Tibial nerve (tissue), 4 donors: ENCODE data around the gene CCDC38. TPM values are rescaled to one million over a fixed set of nuclear protein-coding genes. Genes with fewer than 3 reads are reported as not detected.
"Not testable (repeated sequence)": the region's sequence is repeated elsewhere in the genome, so short reads cannot be mapped to it uniquely, and the experiment has no call there.

ENCODE experiments used
- DNase-seq, 2 donors: peaks; one replicate each; pipeline ENCODE4 v3.0.0-alpha.2; 2019; ENCODE audit warnings: low spot score in 2 of 2
- H3K27ac ChIP-seq, 4 donors: fragments of 200-600 bp; sonication (generic) in 3 of 4; one replicate each; pipeline ENCODE4 v1.5.1; 2017 to 2019; ENCODE audit warnings: mild to moderate bottlenecking in 1 of 4
- H3K27me3 ChIP-seq, 2 donors: fragments of 200-600 bp; sonication (generic) in 1 of 2; one replicate each; pipeline versions ENCODE4 v1.5.1 to v1.6.0; 2017 to 2019
- H3K36me3 ChIP-seq, 3 donors: fragments of 200-600 bp; sonication (generic); one replicate each; pipeline ENCODE4 v1.5.1; 2018 to 2019
- H3K4me1 ChIP-seq, 4 donors: fragments of 200-600 bp; sonication (generic) in 3 of 4; one replicate each; pipeline ENCODE4 v1.5.1; 2017 to 2019
- H3K4me3 ChIP-seq, 4 donors: fragments of 200-600 bp; sonication (generic) in 3 of 4; one replicate each; pipeline ENCODE4 v1.5.1; 2017 to 2019; ENCODE audit warnings: mild to moderate bottlenecking in 1 of 4, moderate library complexity in 1 of 4
- H3K9me3 ChIP-seq, 4 donors: fragments of 200-600 bp; sonication (generic) in 3 of 4; one replicate each; pipeline ENCODE4 v1.5.1; 2017 to 2019
- EP300 ChIP-seq, 2 donors: sonication (generic); formaldehyde crosslinking; IDR thresholded peaks; one replicate each; pipeline ENCODE4 v1.6.1; 2017; ENCODE audit warnings: antibody characterized with exemption in 2 of 2, mild to moderate bottlenecking in 1 of 2
- POLR2A ChIP-seq, 2 donors: fragments of 450-650 bp; IDR thresholded peaks; one replicate each; pipeline ENCODE4 v1.6.1; 2017; ENCODE audit warnings: antibody characterized with exemption in 2 of 2, mild to moderate bottlenecking in 2 of 2, moderate library complexity in 2 of 2
- WGBS, 2 donors: methylation state at CpG; one replicate each; pipeline ENCODE4 v1.1.5; 2018; 5-methylcytosine and 5-hydroxymethylcytosine counted together
- total RNA-seq, 4 donors: library from RNA; depleted of rRNA; stranded (reverse); fragments of >200 nt; gene quantifications; one replicate each; pipeline ENCODE4 v1.1.0, GENCODE V29; 2016
- TF ChIP-seq, protein P1 (sequence below), 5 experiments: fragments of 200-600 bp in 3 of 5; fragments of 450-650 bp in 2 of 5; sonication (generic) in 3 of 5; IDR thresholded peaks; one replicate each; pipeline ENCODE4 v1.5.1; 2016 to 2019; ENCODE audit warnings: antibody characterized with exemption in 5 of 5, mild to moderate bottlenecking in 3 of 5, moderate library complexity in 2 of 5

Gene CCDC38
- total RNA-seq, 4 donors from 2014 or later, result not detected

DNA sequence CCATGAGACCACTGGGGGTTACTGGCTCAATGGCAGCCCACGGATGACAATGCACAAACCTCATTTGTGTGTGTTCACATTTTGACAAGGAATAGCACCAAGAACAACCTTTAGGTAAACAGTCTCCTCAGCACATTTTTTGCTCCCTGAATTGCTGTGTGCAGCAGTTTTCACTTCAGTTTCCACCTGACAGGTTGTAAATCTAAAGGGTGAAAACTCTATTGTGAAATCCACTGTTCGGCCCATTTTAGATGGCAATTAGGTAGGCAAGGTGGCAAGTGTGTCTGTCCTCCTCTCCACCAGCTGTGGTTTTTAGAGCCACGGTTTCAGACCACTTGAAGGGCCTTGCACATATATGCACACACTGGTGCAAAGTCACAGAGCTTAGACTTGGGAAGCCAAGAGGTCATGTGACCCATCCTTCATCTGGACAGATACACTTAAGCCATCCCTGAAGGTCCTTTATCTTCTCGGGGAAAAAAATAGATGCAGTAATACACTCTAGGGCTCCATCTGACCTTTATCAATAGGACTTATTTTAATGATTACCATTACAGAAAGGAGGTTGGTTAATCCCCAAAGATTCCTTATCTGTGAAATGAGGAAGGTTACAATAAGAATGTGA lies 30.5 kb upstream of the CCDC38 start:
- H3K27ac ChIP-seq, result no peak overlapping the region
- no peaks in the 10 kb centered on the region for H3K9me3 ChIP-seq
- no peak overlapping the region for H3K4me3 ChIP-seq
- no peak for TF ChIP-seq EP300 (IDR thresholded peaks at IDR 0.05)
- no peak for TF ChIP-seq POLR2A (IDR thresholded peaks at IDR 0.05)
- TF ChIP-seq, protein P1, sequence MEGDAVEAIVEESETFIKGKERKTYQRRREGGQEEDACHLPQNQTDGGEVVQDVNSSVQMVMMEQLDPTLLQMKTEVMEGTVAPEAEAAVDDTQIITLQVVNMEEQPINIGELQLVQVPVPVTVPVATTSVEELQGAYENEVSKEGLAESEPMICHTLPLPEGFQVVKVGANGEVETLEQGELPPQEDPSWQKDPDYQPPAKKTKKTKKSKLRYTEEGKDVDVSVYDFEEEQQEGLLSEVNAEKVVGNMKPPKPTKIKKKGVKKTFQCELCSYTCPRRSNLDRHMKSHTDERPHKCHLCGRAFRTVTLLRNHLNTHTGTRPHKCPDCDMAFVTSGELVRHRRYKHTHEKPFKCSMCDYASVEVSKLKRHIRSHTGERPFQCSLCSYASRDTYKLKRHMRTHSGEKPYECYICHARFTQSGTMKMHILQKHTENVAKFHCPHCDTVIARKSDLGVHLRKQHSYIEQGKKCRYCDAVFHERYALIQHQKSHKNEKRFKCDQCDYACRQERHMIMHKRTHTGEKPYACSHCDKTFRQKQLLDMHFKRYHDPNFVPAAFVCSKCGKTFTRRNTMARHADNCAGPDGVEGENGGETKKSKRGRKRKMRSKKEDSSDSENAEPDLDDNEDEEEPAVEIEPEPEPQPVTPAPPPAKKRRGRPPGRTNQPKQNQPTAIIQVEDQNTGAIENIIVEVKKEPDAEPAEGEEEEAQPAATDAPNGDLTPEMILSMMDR (IDR thresholded peaks at IDR 0.05), result no peak
- 75 to 84% methylated on average over 4 of the region's 4 CpGs for WGBS, 2 donors
- H3K4me1 ChIP-seq, result no peaks in the 10 kb centered on the region
- no peak for DNase-seq
- H3K27me3 ChIP-seq, result no peaks in the 10 kb centered on the region
- no peaks in the 10 kb centered on the region for H3K36me3 ChIP-seq

DNA sequence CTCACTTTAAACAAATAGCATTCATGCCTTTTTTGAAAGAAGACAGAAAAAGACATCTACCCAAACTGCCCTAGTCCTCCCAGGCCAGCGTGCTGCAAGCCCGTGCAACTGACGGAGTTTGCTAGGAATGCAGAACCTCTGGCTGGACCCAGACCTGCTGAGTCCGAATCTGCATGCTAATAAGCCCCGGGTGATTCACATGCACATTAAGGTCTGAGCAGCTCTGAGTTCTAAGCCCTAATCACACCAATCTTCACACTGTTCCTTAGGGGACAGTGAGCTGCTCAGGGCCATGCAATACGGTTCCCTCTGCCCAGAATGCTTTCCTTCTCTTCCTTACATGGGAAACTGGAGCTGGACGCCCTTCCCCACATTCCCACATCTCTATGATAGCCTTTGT lies 28.5 kb upstream of the CCDC38 start:
- H3K36me3 ChIP-seq, result no peaks in the 10 kb centered on the region
- no peak for DNase-seq
- no peaks in the 10 kb centered on the region for H3K27me3 ChIP-seq
- H3K4me3 ChIP-seq, result no peak overlapping the region
- H3K9me3 ChIP-seq, result no peaks in the 10 kb centered on the region
- TF ChIP-seq, protein P1 (IDR thresholded peaks at IDR 0.05), result no peak
- TF ChIP-seq POLR2A (IDR thresholded peaks at IDR 0.05) (no peak), EP300 (IDR thresholded peaks at IDR 0.05) (no peak)
- WGBS, 2 donors, result 51 to 68% methylated on average over 7 of the region's 7 CpGs
- no peaks in the 10 kb centered on the region for H3K4me1 ChIP-seq
- H3K27ac ChIP-seq, result no peak overlapping the region

DNA sequence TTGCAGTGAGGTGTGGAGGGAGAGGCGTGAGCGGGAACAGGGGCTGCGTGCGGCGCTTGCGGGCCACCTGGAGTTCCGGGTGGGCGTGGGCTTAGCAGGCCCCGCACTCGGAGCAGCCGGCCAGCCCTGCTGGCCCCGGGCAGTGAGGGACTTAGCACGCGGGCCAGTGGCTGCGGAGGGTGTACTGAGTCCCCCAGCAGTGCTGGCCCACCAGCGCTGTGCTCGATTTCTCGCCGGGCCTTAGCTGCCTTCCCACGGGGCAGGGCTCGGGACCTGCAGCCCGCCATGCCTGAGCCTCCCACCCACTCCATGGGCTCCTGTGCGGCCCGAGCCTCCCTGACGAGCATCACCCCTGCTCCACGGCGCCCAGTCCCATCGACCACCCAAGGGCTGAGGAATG lies 26.7 kb upstream of the CCDC38 start:
- H3K4me3 ChIP-seq, H3K27ac ChIP-seq, H3K27me3 ChIP-seq, H3K9me3 ChIP-seq, H3K4me1 ChIP-seq, DNase-seq, H3K36me3 ChIP-seq: not testable (repeated sequence)
- WGBS, 2 donors, result 94 to 100% methylated on average over 9 to 18 of the region's 28 CpGs

DNA sequence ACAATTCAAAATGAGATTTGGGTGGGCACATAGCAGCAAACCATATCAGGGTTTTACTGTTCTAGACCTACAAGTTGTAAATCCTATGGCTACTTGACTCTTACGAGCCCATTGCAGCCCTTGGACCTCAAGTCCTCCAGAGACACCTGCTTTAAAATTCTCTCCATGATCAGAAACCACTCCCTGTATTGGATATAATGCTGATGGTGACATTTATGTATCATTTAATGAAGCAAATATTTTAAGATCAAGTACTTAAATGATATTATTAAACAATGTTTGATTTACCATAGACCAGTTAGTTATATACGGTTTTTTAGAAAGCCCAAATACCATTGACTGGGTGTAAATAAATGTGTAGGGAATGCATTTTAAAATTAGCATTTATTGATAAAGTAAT lies 24.9 kb upstream of the CCDC38 start:
- no peak overlapping the region for H3K4me3 ChIP-seq
- no peak for DNase-seq
- H3K9me3 ChIP-seq, result no peaks in the 10 kb centered on the region
- H3K27me3 ChIP-seq, result no peaks in the 10 kb centered on the region
- no peak overlapping the region for H3K27ac ChIP-seq
- H3K36me3 ChIP-seq, result no peaks in the 10 kb centered on the region
- WGBS, 2 donors, result 97 to 100% methylated on average over 2 of the region's 2 CpGs
- TF ChIP-seq EP300 (IDR thresholded peaks at IDR 0.05) (no peak), POLR2A (IDR thresholded peaks at IDR 0.05) (no peak)
- TF ChIP-seq, protein P1 (IDR thresholded peaks at IDR 0.05), result no peak
- no peaks in the 10 kb centered on the region for H3K4me1 ChIP-seq

DNA sequence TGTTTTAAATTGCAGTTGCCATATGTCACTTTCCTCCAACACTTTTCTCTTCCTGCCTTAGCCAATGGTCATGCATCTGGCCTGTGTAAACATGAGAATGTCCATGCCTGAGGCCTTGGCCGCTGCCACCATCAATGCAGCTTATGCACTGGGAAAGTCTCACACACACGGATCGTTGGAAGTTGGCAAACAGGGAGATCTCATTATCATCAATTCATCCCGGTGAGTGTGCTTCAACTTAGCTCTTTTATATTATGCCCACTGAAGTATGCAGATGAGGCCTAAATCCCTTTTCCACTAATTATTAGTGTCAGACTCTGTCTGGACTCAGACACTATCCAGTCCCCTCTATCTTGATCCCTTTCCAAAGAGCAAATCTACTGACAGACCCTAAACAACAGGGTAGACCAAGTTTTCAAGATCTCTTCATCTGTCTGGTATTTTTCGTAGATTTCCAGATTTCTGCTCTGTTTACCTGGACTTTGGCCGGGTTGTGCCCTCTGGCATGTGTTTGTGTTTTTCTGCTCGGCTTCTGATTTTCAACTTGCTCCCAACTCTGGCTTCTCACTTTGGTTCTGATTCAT lies 24.0 kb upstream of the CCDC38 start:
- WGBS, 2 donors, result 60 to 64% methylated on average over 7 of the region's 7 CpGs
- H3K4me3 ChIP-seq, result no peak overlapping the region
- no peaks in the 10 kb centered on the region for H3K9me3 ChIP-seq
- H3K27me3 ChIP-seq, result no peaks in the 10 kb centered on the region
- H3K36me3 ChIP-seq, result no peaks in the 10 kb centered on the region
- no peaks in the 10 kb centered on the region for H3K4me1 ChIP-seq
- TF ChIP-seq EP300 (IDR thresholded peaks at IDR 0.05) (no peak), POLR2A (IDR thresholded peaks at IDR 0.05) (no peak)
- TF ChIP-seq, protein P1 (IDR thresholded peaks at IDR 0.05), result no peak
- no peak for DNase-seq
- H3K27ac ChIP-seq, result no peak overlapping the region
